ENCODE results near the gene TLR1. TPM values are rescaled to one million over a fixed set of nuclear protein-coding genes. Genes with fewer than 3 reads are reported as not detected.

The TLR1 gene
- total RNA-seq, 2 experiments from 2014 or later: 16.2 to 16.3 TPM

- no peaks in the 10 kb centered on the region for H3K27me3 ChIP-seq (ENCODE audit: control insufficient read depth in 1 of 2, insufficient read depth in 2 of 2, low read length in 2 of 2)
- H3K27ac Mint-ChIP-seq: no peak overlapping the region
- no peaks in the 10 kb centered on the region for H3K4me1 ChIP-seq (ENCODE audit: insufficient read depth, low read length)
- ChIA-PET CTCF (no interaction called here), POLR2A (no interaction called here)
- no peaks in the 10 kb centered on the region for H3K27me3 Mint-ChIP-seq
- no peak overlapping the region for H3K4me3 ChIP-seq (ENCODE audit: low read length)
- peaks cover under 1 to 4% of the 10 kb centered on the region in 2 experiments for H3K9me3 ChIP-seq (ENCODE audit: control insufficient read depth in 1 of 2, insufficient read depth in 1 of 2, low read length in 2 of 2)
- no peaks in the 10 kb centered on the region for H3K36me3 Mint-ChIP-seq (ENCODE audit: low read depth)
- H3K9me3 Mint-ChIP-seq: peaks cover 9% of the 10 kb centered on the region
- DNase-seq (no peak), ATAC-seq (ENCODE audit: poor library complexity) (no peak)
- H3K4me3 Mint-ChIP-seq: no peak overlapping the region
- no peak overlapping the region for H3K27ac ChIP-seq (ENCODE audit: low read depth in 1 of 2, low read length in 2 of 2)
- no peaks in the 10 kb centered on the region for H3K36me3 ChIP-seq (ENCODE audit: insufficient read depth, low read length)
- no peak for TF ChIP-seq CTCF (IDR thresholded peaks at IDR 0.05)
- intact Hi-C loops (cut with DNase I, micrococcal nuclease): no loop called here
- H3K4me1 Mint-ChIP-seq (ENCODE audit: low read depth): no peaks in the 10 kb centered on the region
Measured at GRCh38 chr4:38829237-38829636, 24.6 kb upstream of the TLR1 start.

- TF ChIP-seq CTCF (IDR thresholded peaks at IDR 0.05): no peak
Measured at GRCh38 chr4:38823766-38824165, 19.2 kb upstream of the TLR1 start.

GRCh38 chr4:38822748-38823303 lies 18.2 kb upstream of the TLR1 start:
- CTCF ChIA-PET: interaction anchor here (1.3 kb wide), 1 partner anchor 40 kb away, joined by 3 read pairs; the partner anchor contains the start of gene TLR10

More at GRCh38 chr4:38823766-38824165, 19.2 kb upstream of the TLR1 start:
- no peaks in the 10 kb centered on the region for H3K27me3 ChIP-seq (ENCODE audit: control insufficient read depth in 1 of 2, insufficient read depth in 2 of 2, low read length in 2 of 2)
- no peaks in the 10 kb centered on the region for H3K27me3 Mint-ChIP-seq
- no peaks in the 10 kb centered on the region for H3K36me3 Mint-ChIP-seq (ENCODE audit: low read depth)
- intact Hi-C loops (cut with DNase I, micrococcal nuclease): no loop called here
- no peak overlapping the region for H3K4me3 Mint-ChIP-seq
- peaks cover 9% of the 10 kb centered on the region for H3K4me1 Mint-ChIP-seq (ENCODE audit: low read depth)
- ChIA-PET CTCF (no interaction called here), POLR2A (no interaction called here)
- peaks cover 5 to 7% of the 10 kb centered on the region in 2 experiments for H3K9me3 ChIP-seq (ENCODE audit: control insufficient read depth in 1 of 2, insufficient read depth in 1 of 2, low read length in 2 of 2)
- H3K9me3 Mint-ChIP-seq: peaks cover 7% of the 10 kb centered on the region
- H3K4me1 ChIP-seq (ENCODE audit: insufficient read depth, low read length): no peaks in the 10 kb centered on the region
- H3K4me3 ChIP-seq (ENCODE audit: low read length): no peak overlapping the region
- H3K36me3 ChIP-seq (ENCODE audit: insufficient read depth, low read length): no peaks in the 10 kb centered on the region
- DNase-seq (no peak), ATAC-seq (ENCODE audit: poor library complexity) (no peak)
- no peak overlapping the region for H3K27ac ChIP-seq (ENCODE audit: low read depth in 1 of 2, low read length in 2 of 2)
- H3K27ac Mint-ChIP-seq: no peak overlapping the region

More at GRCh38 chr4:38822748-38823303, 18.2 kb upstream of the TLR1 start:
- no peak overlapping the region for H3K27ac Mint-ChIP-seq
- H3K9me3 ChIP-seq (ENCODE audit: control insufficient read depth in 1 of 2, insufficient read depth in 1 of 2, low read length in 2 of 2): peaks cover 5 to 7% of the 10 kb centered on the region in 2 experiments
- H3K4me3 Mint-ChIP-seq: no peak overlapping the region
- no peak overlapping the region for H3K4me3 ChIP-seq (ENCODE audit: low read length)
- peaks cover 7% of the 10 kb centered on the region for H3K9me3 Mint-ChIP-seq
- DNase-seq: no peak
- no peak for ATAC-seq (ENCODE audit: poor library complexity)
- H3K27me3 ChIP-seq (ENCODE audit: control insufficient read depth in 1 of 2, insufficient read depth in 2 of 2, low read length in 2 of 2): no peaks in the 10 kb centered on the region
- H3K27ac ChIP-seq (ENCODE audit: low read depth in 1 of 2, low read length in 2 of 2): no peak overlapping the region
- H3K27me3 Mint-ChIP-seq: no peaks in the 10 kb centered on the region
- H3K4me1 ChIP-seq (ENCODE audit: insufficient read depth, low read length): no peaks in the 10 kb centered on the region
- POLR2A ChIA-PET: interaction anchor here (1.0 kb wide), 1 partner anchor 19 kb away, joined by 3 read pairs; the partner anchor contains the start of gene TLR1
- no peaks in the 10 kb centered on the region for H3K36me3 Mint-ChIP-seq (ENCODE audit: low read depth)
- H3K4me1 Mint-ChIP-seq (ENCODE audit: low read depth): peaks cover 9% of the 10 kb centered on the region
- intact Hi-C loops (cut with DNase I, micrococcal nuclease): no loop called here
- TF ChIP-seq CTCF (IDR thresholded peaks at IDR 0.05): no peak
- no peaks in the 10 kb centered on the region for H3K36me3 ChIP-seq (ENCODE audit: insufficient read depth, low read length)
